Superior temporal gyrus (tissue), 1 donor: ENCODE data around the gene SLC25A38.
"Not testable (repeated sequence)": the region's sequence is repeated elsewhere in the genome, so short reads cannot be mapped to it uniquely, and the experiment has no call there.

ENCODE experiments used
- DNase-seq: peaks from one replicate; pipeline ENCODE4 v3.0.0-alpha.2; 2016; ENCODE audit errors: extremely low spot score

Gene SLC25A38

GRCh38 chr3:39407259-39407629 lies 24.1 kb downstream of the SLC25A38 start:
- no peak for DNase-seq

- no peak for DNase-seq
These were observed 24.8 kb downstream of the SLC25A38 start for GRCh38 chr3:39407773-39408492.

DNA sequence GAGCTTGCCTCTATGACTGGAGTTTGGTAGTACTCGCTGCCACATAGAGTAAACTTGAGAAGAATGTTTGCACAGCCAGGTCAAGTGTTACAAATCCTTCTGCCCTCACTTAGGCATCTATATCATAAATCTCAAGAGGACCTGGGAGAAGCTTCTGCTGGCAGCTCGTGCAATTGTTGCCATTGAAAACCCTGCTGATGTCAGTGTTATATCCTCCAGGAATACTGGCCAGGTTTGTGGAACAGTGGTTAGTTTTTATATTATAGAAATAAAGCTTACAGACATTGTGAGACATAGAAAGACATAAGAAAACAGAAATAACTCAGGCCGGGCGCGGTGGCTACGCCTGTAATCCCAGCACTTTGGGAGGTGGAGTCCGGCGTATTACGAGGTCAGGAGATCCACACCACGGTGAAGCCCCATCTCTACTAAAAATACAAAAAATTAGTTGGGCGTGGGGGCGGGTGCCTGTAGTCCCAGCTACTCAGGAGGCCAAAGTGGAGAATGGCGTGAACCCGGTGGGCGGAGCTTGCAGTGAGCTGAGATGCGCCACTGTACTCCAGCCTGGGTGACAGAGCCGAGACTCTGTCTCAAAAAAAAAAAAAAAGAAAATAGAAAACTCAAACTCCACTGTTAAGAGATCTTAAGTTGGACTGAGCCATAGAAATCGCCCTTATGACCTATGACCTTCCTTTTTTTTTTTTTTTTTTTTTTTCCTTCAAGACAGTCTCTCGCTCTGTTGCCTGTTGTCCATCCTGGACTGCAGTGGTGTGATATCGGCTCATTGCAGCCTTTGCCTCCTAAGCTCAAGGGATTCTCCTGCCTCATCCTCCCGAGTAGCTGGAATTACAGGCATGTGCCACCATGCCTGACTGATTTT lies 25.6 kb downstream of the SLC25A38 start:
- DNase-seq = no peak

DNA sequence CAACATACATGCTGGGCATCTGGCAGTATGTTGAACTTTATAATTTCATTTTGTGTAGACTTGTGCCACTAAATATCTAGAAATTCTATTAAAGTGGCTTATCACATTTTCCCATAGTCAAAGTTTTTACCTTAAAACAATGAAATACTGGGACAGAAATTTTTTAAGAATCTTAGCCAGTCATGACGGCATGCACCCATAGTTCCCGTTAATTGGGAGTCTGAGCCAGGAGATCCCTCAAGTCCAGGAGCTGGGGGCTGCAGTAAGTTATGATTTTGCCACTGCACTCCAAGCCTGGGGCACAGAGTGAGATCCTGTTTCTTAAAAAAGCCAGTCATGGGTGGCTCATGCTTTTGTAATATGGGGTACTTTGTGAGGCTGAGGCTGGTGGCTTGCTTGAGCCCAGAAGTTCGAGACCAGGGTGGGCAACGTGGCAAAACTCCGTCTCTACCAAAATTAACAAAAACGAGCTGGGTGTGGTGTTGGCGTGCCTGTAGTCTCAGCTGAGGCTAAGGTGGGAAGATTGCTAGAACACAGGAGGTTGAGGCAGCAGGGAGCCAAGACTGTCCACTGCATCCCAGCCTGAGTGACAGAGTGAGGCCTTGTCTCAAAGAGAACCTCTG lies 26.5 kb downstream of the SLC25A38 start:
- no peak for DNase-seq

- no peak for DNase-seq
These were observed 27.7 kb downstream of the SLC25A38 start for GRCh38 chr3:39410893-39411292.

GRCh38 chr3:39412668-39413260 lies 29.6 kb downstream of the SLC25A38 start:
- DNase-seq = no peak

DNA sequence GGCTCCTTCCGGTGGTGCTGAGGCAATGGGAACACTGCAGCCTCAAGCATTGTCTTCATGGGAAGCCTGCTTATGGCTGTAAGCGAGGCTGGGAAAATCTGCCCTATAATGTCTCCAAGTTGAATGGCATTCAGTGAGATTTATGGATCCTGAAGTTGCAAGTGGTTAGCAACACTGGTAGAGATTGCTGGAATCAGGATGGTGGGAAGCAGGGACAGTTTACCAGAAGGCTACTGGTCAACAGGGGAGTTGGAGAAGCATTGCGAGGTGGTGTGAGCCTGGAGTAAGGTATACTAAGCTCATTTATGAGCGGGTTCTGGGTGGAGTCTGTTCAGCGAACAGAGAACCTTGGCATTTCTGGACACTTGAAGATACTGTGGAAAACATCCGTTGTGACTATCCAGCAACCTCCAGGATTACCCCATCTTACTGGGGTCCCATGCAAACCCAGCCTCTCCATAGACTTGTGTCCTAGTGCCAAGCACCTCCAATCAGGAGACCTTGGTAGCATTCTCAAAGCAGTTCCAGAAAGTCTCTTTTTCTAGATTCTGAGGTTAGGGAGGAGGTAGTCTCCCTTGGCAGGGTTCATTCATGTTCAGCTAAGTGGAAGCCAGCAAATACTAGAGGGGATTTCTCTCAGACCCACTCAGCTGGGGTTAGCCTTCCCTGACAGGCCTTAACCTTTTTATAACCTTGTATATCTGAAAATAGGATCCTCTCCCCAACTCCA lies 30.7 kb downstream of the SLC25A38 start:
- no peak for DNase-seq

GRCh38 chr3:39414421-39414907 lies 31.3 kb downstream of the SLC25A38 start:
- no peak for DNase-seq

DNA sequence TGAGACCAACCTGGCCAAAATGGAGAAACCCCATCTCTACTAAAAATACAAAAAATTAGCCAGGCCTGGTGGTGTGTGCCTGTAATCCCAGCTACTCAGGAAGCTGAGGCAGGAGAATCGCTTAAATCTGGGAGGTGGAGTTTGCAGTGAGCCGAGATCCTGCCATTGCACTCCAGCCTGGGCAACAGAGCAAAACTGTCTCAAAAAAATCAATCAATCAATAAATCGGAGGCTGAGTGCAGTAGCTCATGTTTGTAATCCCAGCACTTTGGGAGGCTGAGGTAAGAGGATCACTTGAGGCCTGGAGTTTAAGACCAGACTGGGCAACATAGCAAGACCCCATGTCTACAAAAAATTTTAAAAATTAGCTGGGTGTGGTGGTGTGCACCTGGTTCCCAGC lies 32.1 kb downstream of the SLC25A38 start:
- DNase-seq = not testable (repeated sequence)

- DNase-seq = no peak
These were observed 32.8 kb downstream of the SLC25A38 start for GRCh38 chr3:39415983-39416382.

DNA sequence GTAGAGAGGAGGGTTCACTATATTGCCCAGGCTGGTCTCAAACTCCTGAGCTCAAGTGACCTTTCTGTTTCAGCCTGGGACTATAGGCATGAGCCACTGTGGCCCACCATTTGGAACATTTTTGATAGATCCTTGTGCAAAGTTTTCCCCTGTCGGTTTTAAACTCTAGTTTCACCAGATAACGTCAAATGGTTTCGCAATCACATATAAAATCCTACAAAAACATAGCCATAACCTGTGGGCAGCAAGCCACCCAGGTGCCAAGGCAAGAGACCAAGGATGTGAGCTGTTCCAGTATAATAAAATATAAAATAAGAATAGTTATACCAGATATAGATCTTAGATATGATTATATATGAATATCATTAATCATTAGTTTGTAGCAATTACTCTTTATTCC lies 33.8 kb downstream of the SLC25A38 start:
- DNase-seq = not testable (repeated sequence)

- not testable (repeated sequence) for DNase-seq
These were observed 35.5 kb downstream of the SLC25A38 start for GRCh38 chr3:39418556-39419225.

DNA sequence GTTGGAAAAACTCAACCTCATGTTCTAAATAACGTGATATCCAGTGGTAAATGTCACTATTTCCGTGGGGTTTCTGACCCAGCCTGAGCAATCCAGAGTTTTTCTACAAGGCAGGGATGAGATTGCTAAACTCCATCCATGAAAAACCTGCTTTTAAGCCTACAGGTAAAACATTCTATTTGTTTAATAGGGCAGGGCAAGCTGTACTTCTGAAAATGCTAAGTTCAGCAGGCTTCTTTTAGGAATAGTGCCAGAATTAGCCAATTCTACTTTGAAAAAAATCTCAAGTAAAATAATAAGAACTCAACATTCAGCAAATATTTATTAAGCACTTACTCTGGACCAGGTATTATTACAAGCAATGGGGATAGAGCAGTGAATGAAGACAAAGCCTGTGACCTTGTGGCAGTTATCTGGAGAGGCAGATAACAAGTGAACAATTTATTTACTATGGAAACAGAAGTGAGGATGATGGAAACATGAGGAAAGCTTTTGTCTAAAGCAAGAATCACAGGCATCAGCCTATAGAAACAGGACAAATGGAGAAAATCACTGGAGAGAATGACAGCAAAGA lies 36.7 kb downstream of the SLC25A38 start:
- DNase-seq = no peak

- DNase-seq = no peak
These were observed 37.4 kb downstream of the SLC25A38 start for GRCh38 chr3:39420543-39420942.

GRCh38 chr3:39423436-39423970 lies 40.3 kb downstream of the SLC25A38 start:
- no peak for DNase-seq

DNA sequence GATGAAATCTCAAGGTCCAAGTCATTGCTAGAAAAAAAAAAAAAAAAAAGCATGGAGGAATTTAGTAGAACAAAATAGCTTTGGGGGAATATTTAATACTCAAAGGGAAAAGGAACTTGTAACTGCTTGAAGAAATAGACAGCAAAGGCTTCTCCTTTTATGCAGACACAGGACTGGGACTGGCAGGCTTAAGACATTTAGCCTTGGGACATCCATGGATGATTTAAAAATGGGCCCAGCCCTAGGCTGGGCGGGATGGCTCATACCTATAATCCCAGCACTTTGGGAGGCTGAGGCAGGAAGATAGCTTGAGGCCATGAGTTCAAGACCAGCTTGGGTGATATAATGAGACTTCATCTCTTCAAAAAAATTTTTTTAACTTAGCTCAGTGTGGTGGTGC lies 43.1 kb downstream of the SLC25A38 start:
- no peak for DNase-seq

- no peak for DNase-seq
These were observed 44.3 kb downstream of the SLC25A38 start for GRCh38 chr3:39427506-39427905.

DNA sequence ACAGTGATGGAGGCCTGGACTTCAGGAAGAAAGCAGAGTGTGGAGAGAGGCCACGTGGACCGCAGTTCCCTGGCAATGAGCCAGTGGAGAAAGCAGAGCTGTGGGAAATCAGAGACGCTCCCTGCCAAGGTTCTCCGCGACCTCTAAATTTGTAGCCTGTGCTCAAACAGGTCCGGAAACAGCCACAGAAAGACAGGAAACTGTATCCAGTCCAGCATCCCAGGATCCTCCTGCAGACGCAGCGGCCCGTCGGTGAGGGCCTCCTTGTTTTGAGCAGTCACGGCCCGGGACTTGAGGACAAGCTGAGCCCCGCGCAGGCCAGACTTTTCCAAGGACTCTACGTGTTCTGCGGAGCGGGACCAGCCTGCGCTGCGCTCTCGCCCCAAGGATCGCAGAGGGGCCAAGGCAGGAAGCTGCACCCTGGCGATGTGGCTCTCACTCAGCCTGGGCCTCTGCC lies 45.6 kb downstream of the SLC25A38 start:
- DNase-seq = no peak

DNA sequence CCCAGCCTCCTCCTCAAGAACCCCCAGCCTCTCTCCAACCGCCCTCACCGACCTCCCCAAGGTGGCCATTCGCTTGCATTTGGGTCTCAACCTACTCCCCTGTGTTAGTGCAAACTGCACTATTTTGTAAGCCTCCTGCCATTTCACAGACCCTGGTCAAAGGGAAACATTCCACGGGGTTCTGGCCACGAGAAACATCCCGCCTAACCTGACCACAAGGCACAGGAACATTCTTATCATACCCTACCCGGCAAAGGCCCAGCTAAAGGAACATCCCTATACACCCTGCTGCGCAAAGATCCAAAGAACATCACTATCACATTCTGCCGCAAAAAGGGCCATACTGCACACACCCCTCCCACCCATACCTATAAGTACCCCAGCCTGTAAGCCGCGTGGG lies 46.3 kb downstream of the SLC25A38 start:
- DNase-seq = no peak

GRCh38 chr3:39432342-39432741 lies 49.2 kb downstream of the SLC25A38 start:
- no peak for DNase-seq
